CD8-positive, alpha-beta memory T cell (primary cell): ENCODE measurements around the gene BLM. TPM values are rescaled to one million over a fixed set of nuclear protein-coding genes. Genes with fewer than 3 reads are reported as not detected.
"Not testable (repeated sequence)": the region's sequence is repeated elsewhere in the genome, so short reads cannot be mapped to it uniquely, and the experiment has no call there.

Experiments
- CTCF ChIA-PET: fragments of 350-600 bp; sonication (Branson Sonifier 250); formaldehyde crosslinking; loops from one replicate; lab custom pipeline; 2021; ENCODE audit warnings: antibody characterized with exemption; lab: Charles Lee
- POLR2A ChIA-PET: fragments of 350-600 bp; sonication (Branson Sonifier 250); formaldehyde crosslinking; loops from one replicate; lab custom pipeline; 2021; ENCODE audit warnings: antibody characterized with exemption; lab: Charles Lee
- DNase-seq, 5 donors: peaks; one replicate each; pipeline versions ENCODE4 v3.0.0 to v3.0.0-alpha.2; 2020 to 2022; ENCODE audit warnings: mixed read lengths in 1 of 5
- H3K27ac ChIP-seq: one replicate; pipeline ENCODE4 v1.7.0; 2013; ENCODE audit warnings: low read depth, mild to moderate bottlenecking, low read length, moderate library complexity
- H3K27me3 ChIP-seq: 2 replicates; pipeline ENCODE4 v1.7.0; 2013; ENCODE audit warnings: low read length, mild to moderate bottlenecking; ENCODE audit not compliant: insufficient read depth, poor library complexity, severe bottlenecking
- H3K36me3 ChIP-seq: 2 replicates; pipeline ENCODE4 v1.7.0; 2013; ENCODE audit warnings: mild to moderate bottlenecking, low read length, moderate library complexity; ENCODE audit not compliant: insufficient read depth
- H3K4me1 ChIP-seq: 2 replicates; pipeline ENCODE4 v1.7.0; 2013; ENCODE audit warnings: mild to moderate bottlenecking, low read length, moderate library complexity; ENCODE audit not compliant: insufficient read depth
- H3K4me3 ChIP-seq: 2 replicates; pipeline ENCODE4 v1.7.0; 2013; ENCODE audit warnings: mild to moderate bottlenecking, low read length
- H3K9me3 ChIP-seq: 2 replicates; pipeline ENCODE4 v1.7.0; 2013; ENCODE audit warnings: mild to moderate bottlenecking, low read length
- H3K27ac Mint-ChIP-seq, 8 donors: one replicate each; pipeline ENCODE4 v1.8.0; 2020 to 2021; ENCODE audit warnings: mixed read lengths in 8 of 8, mild to moderate bottlenecking in 6 of 8, inconsistent platforms in 3 of 8, moderate library complexity in 3 of 8
- H3K27me3 Mint-ChIP-seq, 2 donors: one replicate each; pipeline ENCODE4 v1.8.0; 2020 to 2021; ENCODE audit warnings: mixed read lengths in 2 of 2, mild to moderate bottlenecking in 1 of 2, moderate library complexity in 1 of 2
- H3K36me3 Mint-ChIP-seq, 3 donors: one replicate each; pipeline ENCODE4 v1.8.0; 2020 to 2021; ENCODE audit warnings: mixed read lengths in 3 of 3, inconsistent platforms in 1 of 3, mild to moderate bottlenecking in 1 of 3
- H3K4me1 Mint-ChIP-seq, 3 donors: one replicate each; pipeline ENCODE4 v1.8.0; 2020 to 2021; ENCODE audit warnings: mixed read lengths in 3 of 3, inconsistent platforms in 1 of 3, mild to moderate bottlenecking in 1 of 3
- H3K4me3 Mint-ChIP-seq, 7 donors: one replicate each; pipeline ENCODE4 v1.8.0; 2020 to 2021; ENCODE audit warnings: mixed read lengths in 7 of 7, mild to moderate bottlenecking in 6 of 7, moderate library complexity in 4 of 7, inconsistent platforms in 2 of 7
- H3K9me3 Mint-ChIP-seq, 5 donors: one replicate each; pipeline ENCODE4 v1.8.0; 2020 to 2022; ENCODE audit warnings: mixed read lengths in 5 of 5, mild to moderate bottlenecking in 3 of 5, moderate library complexity in 2 of 5, inconsistent platforms in 1 of 5
- polyA plus RNA-seq: library from polyadenylated mRNA; unstranded; fragments of 300-500 nt; fragmentation: Illumina TruSeq; gene quantifications from one replicate; pipeline ENCODE4 v1.2.3, GENCODE V29; 2021
- total RNA-seq, 2 experiments: library from RNA; stranded (reverse); gene quantifications; one replicate each; pipeline ENCODE4 v1.2.3, GENCODE V29; 2021

Gene BLM
- total and polyA plus RNA-seq, 3 experiments from 2014 or later, result 5.8 to 37.6 (median 37.0) TPM

- no peak overlapping the region for H3K27ac ChIP-seq
- H3K4me1 Mint-ChIP-seq, result peaks cover 29 to 36% (median 29%) of the 10 kb centered on the region in 3 donors
- no peaks in the 10 kb centered on the region for H3K36me3 ChIP-seq
- no peak overlapping the region for H3K4me3 Mint-ChIP-seq
- no peaks in the 10 kb centered on the region for H3K9me3 Mint-ChIP-seq
- no peak overlapping the region for H3K4me3 ChIP-seq
- peaks cover 0 to 3% (median 0%) of the 10 kb centered on the region in 3 donors for H3K36me3 Mint-ChIP-seq
- H3K27me3 Mint-ChIP-seq, result no peaks in the 10 kb centered on the region
- ChIA-PET CTCF (no interaction called here), POLR2A (no interaction called here)
- no peak for DNase-seq
- H3K9me3 ChIP-seq, result no peaks in the 10 kb centered on the region
- H3K27me3 ChIP-seq, result no peaks in the 10 kb centered on the region
- peak overlapping the region in 5 of 8 donors; percentile 12 to 84 (median 74) for H3K27ac Mint-ChIP-seq
- H3K4me1 ChIP-seq, result no peaks in the 10 kb centered on the region
These were observed 102.2 kb downstream of the BLM start for GRCh38 chr15:90819390-90819789.

- Histone ChIP-seq H3K4me1 (no peaks in the 10 kb centered on the region), H3K27me3 (no peaks in the 10 kb centered on the region), H3K9me3 (no peaks in the 10 kb centered on the region), H3K27ac (no peak overlapping the region), H3K4me3 (no peak overlapping the region), H3K36me3 (no peaks in the 10 kb centered on the region)
- peaks cover 0 to 2% (median 0%) of the 10 kb centered on the region in 3 donors for H3K36me3 Mint-ChIP-seq
- POLR2A ChIA-PET, result no interaction called here
- no peaks in the 10 kb centered on the region for H3K27me3 Mint-ChIP-seq
- CTCF ChIA-PET, result no interaction called here
- H3K4me3 Mint-ChIP-seq, result peak overlapping the region in 1 of 7 donors; percentile 56
- DNase-seq, result no peak
- H3K4me1 Mint-ChIP-seq, result peaks cover 26 to 31% (median 26%) of the 10 kb centered on the region in 3 donors
- H3K9me3 Mint-ChIP-seq, result no peaks in the 10 kb centered on the region
- H3K27ac Mint-ChIP-seq, result peak overlapping the region in 6 of 8 donors; percentile 12 to 84 (median 52)
These were observed 102.7 kb downstream of the BLM start for GRCh38 chr15:90819850-90820249.

- H3K9me3 ChIP-seq, result no peaks in the 10 kb centered on the region
- H3K27ac ChIP-seq, result no peak overlapping the region
- DNase-seq, result no peak
- no peaks in the 10 kb centered on the region for H3K4me1 ChIP-seq
- Mint-ChIP-seq H3K4me3 (no peak overlapping the region), H3K36me3 (peaks cover 0 to under 1% (median 0%) of the 10 kb centered on the region in 3 donors), H3K9me3 (no peaks in the 10 kb centered on the region), H3K4me1 (peaks cover 19 to 26% (median 20%) of the 10 kb centered on the region in 3 donors), H3K27ac (peak overlapping the region in 2 of 8 donors; percentile 7 to 90), H3K27me3 (no peaks in the 10 kb centered on the region)
- CTCF ChIA-PET, result interaction anchor here (1.3 kb wide), 1 partner anchor 9 kb away, joined by 3 read pairs; no protein-coding TSS in a partner anchor
- POLR2A ChIA-PET, result no interaction called here
- H3K4me3 ChIP-seq, result no peak overlapping the region
- no peaks in the 10 kb centered on the region for H3K27me3 ChIP-seq
- H3K36me3 ChIP-seq, result no peaks in the 10 kb centered on the region
These were observed 103.3 kb downstream of the BLM start for GRCh38 chr15:90820481-90820880.

GRCh38 chr15:90822204-90822955 is 105.2 kb downstream of the BLM start:
- Mint-ChIP-seq H3K4me1 (peaks cover 8 to 10% (median 9%) of the 10 kb centered on the region in 3 donors), H3K36me3 (no peaks in the 10 kb centered on the region), H3K27ac (peak overlapping the region in 3 of 8 donors; percentile 48 to 64 (median 54)), H3K27me3 (no peaks in the 10 kb centered on the region), H3K9me3 (no peaks in the 10 kb centered on the region), H3K4me3 (no peak overlapping the region)
- H3K9me3 ChIP-seq, result no peaks in the 10 kb centered on the region
- H3K4me3 ChIP-seq, result no peak overlapping the region
- POLR2A ChIA-PET, result no interaction called here
- no peaks in the 10 kb centered on the region for H3K36me3 ChIP-seq
- H3K27ac ChIP-seq, result no peak overlapping the region
- H3K4me1 ChIP-seq, result no peaks in the 10 kb centered on the region
- CTCF ChIA-PET, result no interaction called here
- no peak for DNase-seq
- H3K27me3 ChIP-seq, result no peaks in the 10 kb centered on the region

GRCh38 chr15:90823455-90823974 is 106.4 kb downstream of the BLM start:
- no peak overlapping the region for H3K27ac Mint-ChIP-seq
- H3K9me3 Mint-ChIP-seq, result no peaks in the 10 kb centered on the region
- H3K27me3 Mint-ChIP-seq, result no peaks in the 10 kb centered on the region
- CTCF ChIA-PET, result interaction anchor here (1.3 kb wide), 1 partner anchor 16 kb away, joined by 3 read pairs; no protein-coding TSS in a partner anchor
- Histone ChIP-seq H3K4me1 (no peaks in the 10 kb centered on the region), H3K27me3 (no peaks in the 10 kb centered on the region), H3K4me3 (no peak overlapping the region), H3K36me3 (no peaks in the 10 kb centered on the region), H3K27ac (no peak overlapping the region), H3K9me3 (no peaks in the 10 kb centered on the region)
- H3K4me1 Mint-ChIP-seq, result peaks cover 0 to 3% (median 2%) of the 10 kb centered on the region in 3 donors
- H3K4me3 Mint-ChIP-seq, result no peak overlapping the region
- DNase-seq, result no peak
- no peaks in the 10 kb centered on the region for H3K36me3 Mint-ChIP-seq
- POLR2A ChIA-PET, result no interaction called here

GRCh38 chr15:90825115-90825899 is 108.2 kb downstream of the BLM start:
- Mint-ChIP-seq H3K4me1 (peaks cover 8 to 11% (median 10%) of the 10 kb centered on the region in 3 donors), H3K27ac (peak overlapping the region in 2 of 8 donors; percentile 14 to 23)
- H3K9me3 Mint-ChIP-seq, H3K4me1 ChIP-seq, CTCF ChIA-PET, H3K36me3 Mint-ChIP-seq, H3K36me3 ChIP-seq, H3K4me3 ChIP-seq, DNase-seq, H3K27me3 Mint-ChIP-seq, POLR2A ChIA-PET, H3K4me3 Mint-ChIP-seq, H3K27me3 ChIP-seq, H3K27ac ChIP-seq, H3K9me3 ChIP-seq: not testable (repeated sequence)

GRCh38 chr15:90826206-90826885 is 109.2 kb downstream of the BLM start:
- H3K4me1 ChIP-seq, H3K4me3 Mint-ChIP-seq, H3K36me3 Mint-ChIP-seq, H3K9me3 Mint-ChIP-seq, H3K27ac ChIP-seq, DNase-seq, H3K27me3 Mint-ChIP-seq, H3K27me3 ChIP-seq, H3K9me3 ChIP-seq, H3K36me3 ChIP-seq, POLR2A ChIA-PET, H3K4me3 ChIP-seq: not testable (repeated sequence)
- H3K4me1 Mint-ChIP-seq, result peaks cover 12 to 19% (median 15%) of the 10 kb centered on the region in 3 donors
- CTCF ChIA-PET, result interaction anchor here (0.9 kb wide), 1 partner anchor 17 kb away, joined by 3 read pairs; no protein-coding TSS in a partner anchor
- peak overlapping the region in 3 of 8 donors; percentile 7 to 54 (median 8) for H3K27ac Mint-ChIP-seq
